Loucy (cell line): ENCODE data around the gene DUSP2.

Experiments used
- CTCF ChIP-seq: fragments of 200-600 bp; sonication (generic); conservative IDR thresholded peaks from 2 replicates; pipeline ENCODE4 v1.5.1; 2014; ENCODE audit warnings: mild to moderate bottlenecking, antibody characterized with exemption, low read length
- EZH2phosphoT487 ChIP-seq: fragments of 200-600 bp; IDR thresholded peaks from 2 replicates; pipeline ENCODE4 v1.6.1; 2018; ENCODE audit warnings: antibody characterized with exemption, mild to moderate bottlenecking, moderate library complexity, borderline replicate concordance

- TF ChIP-seq CTCF (no peak), EZH2phosphoT487 (no peak)
Measured at GRCh38 chr2:96131813-96132745, 13.2 kb downstream of the DUSP2 start.
